ENCODE measurements around the gene MRPL34. TPM values are rescaled to one million over a fixed set of nuclear protein-coding genes. Genes with fewer than 3 reads are reported as not detected.

Gene MRPL34
- total RNA-seq, 1 experiment from 2014 or later, result 191 TPM

DNA sequence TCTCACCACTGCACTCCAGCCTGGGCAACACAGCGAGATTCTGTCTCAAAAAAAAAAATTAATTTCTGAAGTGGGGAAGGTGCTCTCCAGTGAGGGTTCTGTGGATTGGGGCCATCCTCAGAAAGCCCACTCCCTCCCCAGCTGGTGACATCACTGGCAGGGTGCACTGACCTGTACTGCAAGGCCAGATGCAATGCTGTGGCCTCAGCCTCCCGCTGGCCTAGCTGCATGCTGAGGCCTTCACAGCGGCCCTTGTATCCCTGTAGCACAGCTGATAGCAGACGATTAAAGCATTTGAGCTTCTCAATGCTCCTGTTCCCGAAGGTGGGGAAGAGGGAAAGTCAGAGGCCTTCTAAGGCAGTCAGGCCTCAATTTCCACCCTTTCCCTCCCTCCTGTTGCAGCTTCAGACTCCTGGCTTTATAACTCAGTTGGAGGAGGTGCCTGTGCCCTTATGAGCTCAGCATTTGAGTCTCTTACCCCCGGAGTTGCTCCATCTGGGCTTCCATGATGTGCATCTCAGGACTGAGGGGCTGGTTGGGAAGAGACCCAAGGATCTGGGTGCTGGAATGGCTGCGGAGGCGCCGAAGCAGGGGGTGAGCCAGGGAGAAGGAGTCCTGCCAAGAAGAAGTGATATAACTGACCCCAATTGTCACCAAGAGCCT lies 46.4 kb upstream of the MRPL34 start:
- no TSS peak for BruUV-seq (replicated peaks)
- Histone ChIP-seq H3F3A (ENCODE audit: low read length, unreplicated experiment) (no peaks in the 10 kb centered on the region), H3K79me2 (ENCODE audit: low read length) (no peaks in the 10 kb centered on the region), H3K9me3 (ENCODE audit: low read length) (0 out of 2 replicates have a peak, but pooled peaks cover 5% of the 10 kb centered on the region), H3K4me1 (ENCODE audit: insufficient read depth, low read length) (no peaks in the 10 kb centered on the region), H3K27me3 (ENCODE audit: low read length) (no peaks in the 10 kb centered on the region), H3K4me2 (ENCODE audit: low read length) (no peak overlapping the region), H3K9ac (ENCODE audit: low read length) (no peak overlapping the region), H3K36me3 (ENCODE audit: low read depth, low read length) (no peaks in the 10 kb centered on the region), H3K9me2 (replicated peaks; ENCODE audit: low read length) (no peaks in the 10 kb centered on the region), H3K4me3 (ENCODE audit: low read length) (no peak overlapping the region), H2AFZ (ENCODE audit: low read length) (no peak overlapping the region), H3K27ac (ENCODE audit: low read length) (no peak overlapping the region), H4K20me1 (ENCODE audit: low read length) (no peaks in the 10 kb centered on the region)
- TF ChIP-seq EZH2 (IDR thresholded peaks at IDR 0.05; ENCODE audit: low read length, unreplicated experiment) (no peak), EZH2phosphoT487 (IDR thresholded peaks at IDR 0.05; ENCODE audit: borderline replicate concordance, low read length) (no peak)
- TF ChIP-seq, protein P1, sequence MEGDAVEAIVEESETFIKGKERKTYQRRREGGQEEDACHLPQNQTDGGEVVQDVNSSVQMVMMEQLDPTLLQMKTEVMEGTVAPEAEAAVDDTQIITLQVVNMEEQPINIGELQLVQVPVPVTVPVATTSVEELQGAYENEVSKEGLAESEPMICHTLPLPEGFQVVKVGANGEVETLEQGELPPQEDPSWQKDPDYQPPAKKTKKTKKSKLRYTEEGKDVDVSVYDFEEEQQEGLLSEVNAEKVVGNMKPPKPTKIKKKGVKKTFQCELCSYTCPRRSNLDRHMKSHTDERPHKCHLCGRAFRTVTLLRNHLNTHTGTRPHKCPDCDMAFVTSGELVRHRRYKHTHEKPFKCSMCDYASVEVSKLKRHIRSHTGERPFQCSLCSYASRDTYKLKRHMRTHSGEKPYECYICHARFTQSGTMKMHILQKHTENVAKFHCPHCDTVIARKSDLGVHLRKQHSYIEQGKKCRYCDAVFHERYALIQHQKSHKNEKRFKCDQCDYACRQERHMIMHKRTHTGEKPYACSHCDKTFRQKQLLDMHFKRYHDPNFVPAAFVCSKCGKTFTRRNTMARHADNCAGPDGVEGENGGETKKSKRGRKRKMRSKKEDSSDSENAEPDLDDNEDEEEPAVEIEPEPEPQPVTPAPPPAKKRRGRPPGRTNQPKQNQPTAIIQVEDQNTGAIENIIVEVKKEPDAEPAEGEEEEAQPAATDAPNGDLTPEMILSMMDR (conservative IDR thresholded peaks at IDR 0.05; ENCODE audit: low read depth, low read length), result no peak
- no peak for DNase-seq
- intact Hi-C loops (cut with micrococcal nuclease), result no loop called here
- POLR2A ChIA-PET (ENCODE audit: unreplicated experiment), result no interaction called here
- CTCF ChIA-PET, result no interaction called here
- ATAC-seq, result no peak

DNA sequence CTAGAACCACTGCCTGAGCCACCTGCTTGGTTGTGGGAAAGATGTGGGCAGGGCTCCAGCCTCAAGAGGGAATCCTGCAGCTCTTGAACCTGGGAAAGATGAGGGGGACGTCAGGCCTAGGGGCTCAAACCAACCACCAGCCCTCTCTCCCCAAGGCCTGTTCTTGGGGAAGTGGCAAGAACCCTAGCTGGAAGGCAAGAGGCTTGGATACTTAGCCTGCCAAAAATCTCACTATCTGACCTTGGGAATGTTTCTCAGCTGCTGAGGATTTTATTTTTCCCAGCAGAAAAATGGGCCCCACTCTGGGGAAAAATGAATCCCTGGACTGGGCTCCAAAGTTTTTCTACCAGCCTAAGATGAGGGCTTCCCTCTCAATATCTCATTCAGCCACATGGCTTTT lies 45.7 kb upstream of the MRPL34 start:
- H3K27ac ChIP-seq (ENCODE audit: low read length), result no peak overlapping the region
- TF ChIP-seq EZH2phosphoT487 (IDR thresholded peaks at IDR 0.05; ENCODE audit: borderline replicate concordance, low read length), result no peak
- no peak for TF ChIP-seq EZH2 (IDR thresholded peaks at IDR 0.05; ENCODE audit: low read length, unreplicated experiment)
- TF ChIP-seq, protein P1 (conservative IDR thresholded peaks at IDR 0.05; ENCODE audit: low read depth, low read length), result no peak
- no peak overlapping the region for H2AFZ ChIP-seq (ENCODE audit: low read length)
- 0 out of 2 replicates have a peak, but pooled peaks cover 5% of the 10 kb centered on the region for H3K9me3 ChIP-seq (ENCODE audit: low read length)
- no peaks in the 10 kb centered on the region for H4K20me1 ChIP-seq (ENCODE audit: low read length)
- ChIA-PET CTCF (interaction anchor here (0.6 to 0.9 kb wide), 2 partner anchors 11 to 45 kb away, joined by 3 to 4 read pairs; partner anchors contain the start of gene MRPL34), POLR2A (ENCODE audit: unreplicated experiment) (no interaction called here)
- H3K4me2 ChIP-seq (ENCODE audit: low read length), result no peak overlapping the region
- intact Hi-C loops (cut with micrococcal nuclease), result no loop called here
- H3K36me3 ChIP-seq (ENCODE audit: low read depth, low read length), result no peaks in the 10 kb centered on the region
- H3K9ac ChIP-seq (ENCODE audit: low read length), result no peak overlapping the region
- no peak overlapping the region for H3K4me3 ChIP-seq (ENCODE audit: low read length)
- no peak for DNase-seq
- H3F3A ChIP-seq (ENCODE audit: low read length, unreplicated experiment), result no peaks in the 10 kb centered on the region
- no peaks in the 10 kb centered on the region for H3K4me1 ChIP-seq (ENCODE audit: insufficient read depth, low read length)
- H3K27me3 ChIP-seq (ENCODE audit: low read length), result no peaks in the 10 kb centered on the region
- no TSS peak for BruUV-seq (replicated peaks)
- no peak for ATAC-seq
- no peaks in the 10 kb centered on the region for H3K9me2 ChIP-seq (replicated peaks; ENCODE audit: low read length)
- H3K79me2 ChIP-seq (ENCODE audit: low read length), result no peaks in the 10 kb centered on the region

DNA sequence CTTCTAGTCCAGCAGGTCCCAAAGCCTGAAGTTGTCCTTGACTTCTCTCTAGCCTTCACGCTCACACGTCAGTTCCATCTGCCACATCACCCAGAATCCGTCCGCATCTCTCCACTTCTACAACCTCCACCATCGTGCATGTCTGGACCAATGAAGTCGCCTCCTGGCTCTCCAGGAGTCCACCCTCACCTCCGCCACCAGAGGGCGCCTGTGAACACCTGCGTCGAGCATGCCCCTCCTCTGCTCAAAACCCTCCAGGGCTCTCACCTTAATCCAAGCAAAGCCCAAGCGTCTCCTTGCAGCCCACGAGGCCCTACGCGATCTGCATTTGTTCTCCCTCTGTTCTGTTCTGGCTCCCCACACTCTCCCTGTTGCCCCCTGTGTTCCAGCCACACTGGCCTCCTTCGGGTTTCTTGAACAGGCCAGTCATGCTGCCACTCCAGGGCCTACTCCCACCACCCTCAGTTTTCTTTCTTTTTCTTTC lies 44.8 kb upstream of the MRPL34 start:
- DNase-seq (peak; percentile 89), ATAC-seq (peak; percentile 100)
- no peak overlapping the region for H3K9ac ChIP-seq (ENCODE audit: low read length)
- no peak overlapping the region for H3K27ac ChIP-seq (ENCODE audit: low read length)
- H3K4me1 ChIP-seq (ENCODE audit: insufficient read depth, low read length), result no peaks in the 10 kb centered on the region
- ChIA-PET CTCF (interaction anchor here (0.6 to 0.9 kb wide), 2 partner anchors 12 to 44 kb away, joined by 3 to 4 read pairs; partner anchors contain the start of gene MRPL34), POLR2A (ENCODE audit: unreplicated experiment) (no interaction called here)
- H3K4me2 ChIP-seq (ENCODE audit: low read length), result no peak overlapping the region
- H3K27me3 ChIP-seq (ENCODE audit: low read length), result no peaks in the 10 kb centered on the region
- no peaks in the 10 kb centered on the region for H3K79me2 ChIP-seq (ENCODE audit: low read length)
- no peaks in the 10 kb centered on the region for H3K36me3 ChIP-seq (ENCODE audit: low read depth, low read length)
- intact Hi-C loops (cut with micrococcal nuclease), result loop anchor here (1.0 kb wide), 1 partner anchor 21 kb away; no protein-coding TSS in a partner anchor
- H2AFZ ChIP-seq (ENCODE audit: low read length), result peak overlapping the region; percentile 79
- no peaks in the 10 kb centered on the region for H3K9me2 ChIP-seq (replicated peaks; ENCODE audit: low read length)
- H3K9me3 ChIP-seq (ENCODE audit: low read length), result 0 out of 2 replicates have a peak, but pooled peaks cover 5% of the 10 kb centered on the region
- no peaks in the 10 kb centered on the region for H4K20me1 ChIP-seq (ENCODE audit: low read length)
- TF ChIP-seq EZH2phosphoT487 (IDR thresholded peaks at IDR 0.05; ENCODE audit: borderline replicate concordance, low read length) (no peak), EZH2 (IDR thresholded peaks at IDR 0.05; ENCODE audit: low read length, unreplicated experiment) (no peak)
- TF ChIP-seq, protein P1 (conservative IDR thresholded peaks at IDR 0.05; ENCODE audit: low read depth, low read length), result peak; percentile 94
- H3F3A ChIP-seq (ENCODE audit: low read length, unreplicated experiment), result no peaks in the 10 kb centered on the region
- no peak overlapping the region for H3K4me3 ChIP-seq (ENCODE audit: low read length)
- no TSS peak for BruUV-seq (replicated peaks)
